ENCODE data around the gene EDC4. TPM values are rescaled to one million over a fixed set of nuclear protein-coding genes. Genes with fewer than 3 reads are reported as not detected.

Gene EDC4
- total and polyA plus RNA-seq, 2 of the 13 experiments (the other 11 are each of a cell fraction or from before 2014, with no cell fraction given): 51.4 to 59.1 TPM

DNA sequence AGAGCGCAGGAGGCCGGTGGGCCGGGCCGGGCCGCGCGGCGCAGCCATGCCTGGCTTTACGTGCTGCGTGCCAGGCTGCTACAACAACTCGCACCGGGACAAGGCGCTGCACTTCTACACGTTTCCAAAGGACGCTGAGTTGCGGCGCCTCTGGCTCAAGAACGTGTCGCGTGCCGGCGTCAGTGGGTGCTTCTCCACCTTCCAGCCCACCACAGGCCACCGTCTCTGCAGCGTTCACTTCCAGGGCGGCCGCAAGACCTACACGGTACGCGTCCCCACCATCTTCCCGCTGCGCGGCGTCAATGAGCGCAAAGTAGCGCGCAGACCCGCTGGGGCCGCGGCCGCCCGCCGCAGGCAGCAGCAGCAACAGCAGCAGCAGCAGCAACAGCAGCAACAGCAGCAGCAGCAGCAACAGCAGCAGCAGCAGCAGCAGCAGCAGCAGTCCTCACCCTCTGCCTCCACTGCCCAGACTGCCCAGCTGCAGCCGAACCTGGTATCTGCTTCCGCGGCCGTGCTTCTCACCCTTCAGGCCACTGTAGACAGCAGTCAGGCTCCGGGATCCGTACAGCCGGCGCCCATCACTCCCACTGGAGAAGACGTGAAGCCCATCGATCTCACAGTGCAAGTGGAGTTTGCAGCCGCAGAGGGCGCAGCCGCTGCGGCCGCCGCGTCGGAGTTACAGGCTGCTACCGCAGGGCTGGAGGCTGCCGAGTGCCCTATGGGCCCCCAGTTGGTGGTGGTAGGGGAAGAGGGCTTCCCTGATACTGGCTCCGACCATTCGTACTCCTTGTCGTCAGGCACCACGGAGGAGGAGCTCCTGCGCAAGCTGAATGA, 30.1 kb upstream of the EDC4 start (continued):
- TF ChIP-seq, protein P1, sequence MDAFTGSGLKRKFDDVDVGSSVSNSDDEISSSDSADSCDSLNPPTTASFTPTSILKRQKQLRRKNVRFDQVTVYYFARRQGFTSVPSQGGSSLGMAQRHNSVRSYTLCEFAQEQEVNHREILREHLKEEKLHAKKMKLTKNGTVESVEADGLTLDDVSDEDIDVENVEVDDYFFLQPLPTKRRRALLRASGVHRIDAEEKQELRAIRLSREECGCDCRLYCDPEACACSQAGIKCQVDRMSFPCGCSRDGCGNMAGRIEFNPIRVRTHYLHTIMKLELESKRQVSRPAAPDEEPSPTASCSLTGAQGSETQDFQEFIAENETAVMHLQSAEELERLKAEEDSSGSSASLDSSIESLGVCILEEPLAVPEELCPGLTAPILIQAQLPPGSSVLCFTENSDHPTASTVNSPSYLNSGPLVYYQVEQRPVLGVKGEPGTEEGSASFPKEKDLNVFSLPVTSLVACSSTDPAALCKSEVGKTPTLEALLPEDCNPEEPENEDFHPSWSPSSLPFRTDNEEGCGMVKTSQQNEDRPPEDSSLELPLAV (CRISPR knock-in tag; conservative IDR thresholded peaks at IDR 0.05; ENCODE audit: low read depth): peak; percentile 36; the same call in 1 of the 2 replicates
- peak; percentile 87 for TF ChIP-seq KAT7 (CRISPR knock-in tag; IDR thresholded peaks at IDR 0.05; ENCODE audit: borderline replicate concordance)
- TF ChIP-seq NFATC3 (CRISPR knock-in tag; IDR thresholded peaks at IDR 0.05): peak; percentile 87
- TF ChIP-seq ZNF713 (CRISPR knock-in tag; IDR thresholded peaks at IDR 0.05): peak; percentile 89; the same call in 1 of the 2 replicates
- TF ChIP-seq KLF12 (CRISPR knock-in tag; IDR thresholded peaks at IDR 0.05; ENCODE audit: borderline replicate concordance): peak; percentile 27; the same call in 1 of the 2 replicates
- TF ChIP-seq, protein P2, sequence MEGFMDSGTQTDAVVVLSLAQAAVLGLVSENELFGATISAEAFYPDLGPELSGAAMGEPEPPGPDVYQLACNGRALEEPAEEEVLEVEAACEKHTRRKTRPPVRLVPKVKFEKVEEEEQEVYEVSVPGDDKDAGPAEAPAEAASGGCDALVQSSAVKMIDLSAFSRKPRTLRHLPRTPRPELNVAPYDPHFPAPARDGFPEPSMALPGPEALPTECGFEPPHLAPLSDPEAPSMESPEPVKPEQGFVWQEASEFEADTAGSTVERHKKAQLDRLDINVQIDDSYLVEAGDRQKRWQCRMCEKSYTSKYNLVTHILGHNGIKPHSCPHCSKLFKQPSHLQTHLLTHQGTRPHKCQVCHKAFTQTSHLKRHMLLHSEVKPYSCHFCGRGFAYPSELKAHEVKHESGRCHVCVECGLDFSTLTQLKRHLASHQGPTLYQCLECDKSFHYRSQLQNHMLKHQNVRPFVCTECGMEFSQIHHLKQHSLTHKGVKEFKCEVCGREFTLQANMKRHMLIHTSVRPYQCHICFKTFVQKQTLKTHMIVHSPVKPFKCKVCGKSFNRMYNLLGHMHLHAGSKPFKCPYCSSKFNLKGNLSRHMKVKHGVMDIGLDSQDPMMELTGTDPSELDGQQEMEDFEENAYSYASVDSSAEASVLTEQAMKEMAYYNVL (CRISPR knock-in tag; IDR thresholded peaks at IDR 0.05; ENCODE audit: borderline replicate concordance): peak; percentile 74
- peak; percentile 75 for TF ChIP-seq HOXA9 (CRISPR knock-in tag; IDR thresholded peaks at IDR 0.05; ENCODE audit: borderline replicate concordance)
- peak; percentile 85 for TF ChIP-seq ZFX (CRISPR knock-in tag; IDR thresholded peaks at IDR 0.05; ENCODE audit: low read depth)
- no peak for TF ChIP-seq SNRNP70 (IDR thresholded peaks at IDR 0.05; ENCODE audit: low read depth, low read length)
- TF ChIP-seq, protein P3, sequence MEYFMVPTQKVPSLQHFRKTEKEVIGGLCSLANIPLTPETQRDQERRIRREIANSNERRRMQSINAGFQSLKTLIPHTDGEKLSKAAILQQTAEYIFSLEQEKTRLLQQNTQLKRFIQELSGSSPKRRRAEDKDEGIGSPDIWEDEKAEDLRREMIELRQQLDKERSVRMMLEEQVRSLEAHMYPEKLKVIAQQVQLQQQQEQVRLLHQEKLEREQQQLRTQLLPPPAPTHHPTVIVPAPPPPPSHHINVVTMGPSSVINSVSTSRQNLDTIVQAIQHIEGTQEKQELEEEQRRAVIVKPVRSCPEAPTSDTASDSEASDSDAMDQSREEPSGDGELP (IDR thresholded peaks at IDR 0.05; ENCODE audit: borderline replicate concordance, low read depth): peak; percentile 18; the same call in 1 of the 2 replicates
- peak; percentile 11; the same call in 1 of the 2 replicates for TF ChIP-seq GATAD2A (CRISPR knock-in tag; IDR thresholded peaks at IDR 0.05)
- 0 out of 2 replicates have a peak, but pooled peaks have one; percentile 23 for TF ChIP-seq ETV5 (CRISPR knock-in tag; IDR thresholded peaks at IDR 0.05; ENCODE audit: borderline replicate concordance)
- peak; percentile 51; the same call in 1 of the 2 replicates for TF ChIP-seq ZMYM3 (CRISPR knock-in tag; IDR thresholded peaks at IDR 0.05)
- 0 out of 2 replicates have a peak, but pooled peaks have one; percentile 61 for TF ChIP-seq MXD4 (CRISPR knock-in tag; IDR thresholded peaks at IDR 0.05)
- peak; percentile 66; the same call in 1 of the 2 replicates for TF ChIP-seq PITX1 (CRISPR knock-in tag; IDR thresholded peaks at IDR 0.05)
- TF ChIP-seq SP2 (CRISPR knock-in tag; IDR thresholded peaks at IDR 0.05): no peak
- TF ChIP-seq FOXK1 (CRISPR knock-in tag; IDR thresholded peaks at IDR 0.05; ENCODE audit: borderline replicate concordance, low read depth): no peak
- TF ChIP-seq ZNF543 (CRISPR knock-in tag; IDR thresholded peaks at IDR 0.05): no peak; the same call in 1 of the 2 replicates
- TF ChIP-seq, protein P4, sequence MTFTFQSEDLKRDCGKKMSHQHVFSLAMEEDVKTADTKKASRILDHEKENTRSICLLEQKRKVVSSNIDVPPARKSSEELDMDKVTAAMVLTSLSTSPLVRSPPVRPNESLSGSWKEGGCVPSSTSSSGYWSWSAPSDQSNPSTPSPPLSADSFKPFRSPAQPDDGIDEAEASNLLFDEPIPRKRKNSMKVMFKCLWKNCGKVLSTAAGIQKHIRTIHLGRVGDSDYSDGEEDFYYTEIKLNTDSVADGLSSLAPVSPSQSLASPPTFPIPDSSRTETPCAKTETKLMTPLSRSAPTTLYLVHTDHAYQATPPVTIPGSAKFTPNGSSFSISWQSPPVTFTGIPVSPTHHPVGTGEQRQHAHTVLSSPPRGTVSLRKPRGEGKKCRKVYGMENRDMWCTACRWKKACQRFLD (CRISPR knock-in tag; IDR thresholded peaks at IDR 0.05; ENCODE audit: borderline replicate concordance): peak; percentile 78
- peak; percentile 65; the same call in 1 of the 2 replicates for TF ChIP-seq SMAD9 (CRISPR knock-in tag; IDR thresholded peaks at IDR 0.05)
- 0 out of 2 replicates have a peak, but pooled peaks have one; percentile 39 for TF ChIP-seq JUNB (CRISPR knock-in tag; IDR thresholded peaks at IDR 0.05; ENCODE audit: borderline replicate concordance)
- peak; percentile 90; the same call in 1 of the 2 replicates for TF ChIP-seq GTF3A (CRISPR knock-in tag; conservative IDR thresholded peaks at IDR 0.05)
- no peak for TF ChIP-seq ZKSCAN5 (CRISPR knock-in tag; IDR thresholded peaks at IDR 0.05)
- TF ChIP-seq ZNF10 (CRISPR knock-in tag; IDR thresholded peaks at IDR 0.05; ENCODE audit: borderline replicate concordance, low read depth): 0 out of 2 replicates have a peak, but pooled peaks have one; percentile 36
